GM19238 (cell line): Measurements from ENCODE around the gene AIG1.

Experiments used
- DNase-seq: peaks from one replicate; pipeline ENCODE4 v3.0.0; 2011; ENCODE audit warnings: low spot score; ENCODE audit not compliant: insufficient read length

AIG1 gene

GRCh38 chr6:143193571-143194094 lies 132.9 kb downstream of the AIG1 start:
- no peak for DNase-seq

- DNase-seq = no peak
Measured at GRCh38 chr6:143194095-143194589, 133.5 kb downstream of the AIG1 start.

- DNase-seq = no peak
Measured at GRCh38 chr6:143195349-143195845, 134.7 kb downstream of the AIG1 start.

GRCh38 chr6:143196525-143197225 lies 136.0 kb downstream of the AIG1 start:
- no peak for DNase-seq

- DNase-seq = no peak
Measured at GRCh38 chr6:143197377-143197776, 136.7 kb downstream of the AIG1 start.

GRCh38 chr6:143198312-143198711 lies 137.6 kb downstream of the AIG1 start:
- DNase-seq = no peak

GRCh38 chr6:143199291-143199690 lies 138.6 kb downstream of the AIG1 start:
- DNase-seq = no peak

GRCh38 chr6:143200167-143200770 lies 139.6 kb downstream of the AIG1 start:
- no peak for DNase-seq

- no peak for DNase-seq
Measured at GRCh38 chr6:143204045-143204444, 143.4 kb downstream of the AIG1 start.

- no peak for DNase-seq
Measured at GRCh38 chr6:143205131-143205535, 144.4 kb downstream of the AIG1 start.

GRCh38 chr6:143205585-143205984 lies 144.9 kb downstream of the AIG1 start:
- no peak for DNase-seq

GRCh38 chr6:143205991-143206390 lies 145.3 kb downstream of the AIG1 start:
- DNase-seq = no peak

- no peak for DNase-seq
Measured at GRCh38 chr6:143206550-143206949, 145.9 kb downstream of the AIG1 start.

GRCh38 chr6:143210420-143210819 lies 149.7 kb downstream of the AIG1 start:
- no peak for DNase-seq

GRCh38 chr6:143213859-143214376 lies 153.2 kb downstream of the AIG1 start:
- no peak for DNase-seq

- DNase-seq = no peak
Measured at GRCh38 chr6:143215363-143215762, 154.7 kb downstream of the AIG1 start.

- DNase-seq = no peak
Measured at GRCh38 chr6:143215771-143216170, 155.1 kb downstream of the AIG1 start.

- DNase-seq = no peak
Measured at GRCh38 chr6:143218233-143218632, 157.5 kb downstream of the AIG1 start.

- no peak for DNase-seq
Measured at GRCh38 chr6:143221698-143222097, 161.0 kb downstream of the AIG1 start.

- no peak for DNase-seq
Measured at GRCh38 chr6:143222310-143222709, 161.6 kb downstream of the AIG1 start.

- no peak for DNase-seq
Measured at GRCh38 chr6:143222801-143223231, 162.1 kb downstream of the AIG1 start.

GRCh38 chr6:143223895-143224294 lies 163.2 kb downstream of the AIG1 start:
- no peak for DNase-seq
